Rectal smooth muscle tissue (tissue), 1 donor: ENCODE data around the gene CST11.

Experiments used
- H3K27ac ChIP-seq: one replicate; pipeline ENCODE4 v1.7.0; 2013; ENCODE audit warnings: low read depth, low read length, inconsistent platforms
- H3K27me3 ChIP-seq: one replicate; pipeline ENCODE4 v1.7.0; 2013; ENCODE audit warnings: low read length; ENCODE audit not compliant: control insufficient read depth, insufficient read depth
- H3K36me3 ChIP-seq: one replicate; pipeline ENCODE4 v1.7.0; 2013; ENCODE audit warnings: low read length; ENCODE audit not compliant: control insufficient read depth, insufficient read depth
- H3K4me1 ChIP-seq: one replicate; pipeline ENCODE4 v1.7.0; 2013; ENCODE audit warnings: low read length; ENCODE audit not compliant: control insufficient read depth, insufficient read depth
- H3K4me3 ChIP-seq: one replicate; pipeline ENCODE4 v1.7.0; 2013; ENCODE audit warnings: low read length
- H3K9ac ChIP-seq: one replicate; pipeline ENCODE4 v1.7.0; 2013; ENCODE audit warnings: low read length

CST11 gene

GRCh38 chr20:23414526-23415188, 38.0 kb downstream of the CST11 start:
- H3K36me3 ChIP-seq = no peaks in the 10 kb centered on the region
- H3K9ac ChIP-seq = no peak overlapping the region
- no peak overlapping the region for H3K4me3 ChIP-seq
- no peak overlapping the region for H3K27ac ChIP-seq
- peaks cover 3% of the 10 kb centered on the region for H3K4me1 ChIP-seq
- no peaks in the 10 kb centered on the region for H3K27me3 ChIP-seq

GRCh38 chr20:23413862-23414422, 38.7 kb downstream of the CST11 start:
- no peaks in the 10 kb centered on the region for H3K4me1 ChIP-seq
- H3K9ac ChIP-seq = no peak overlapping the region
- no peaks in the 10 kb centered on the region for H3K27me3 ChIP-seq
- H3K27ac ChIP-seq = no peak overlapping the region
- H3K36me3 ChIP-seq = no peaks in the 10 kb centered on the region
- H3K4me3 ChIP-seq = no peak overlapping the region

DNA sequence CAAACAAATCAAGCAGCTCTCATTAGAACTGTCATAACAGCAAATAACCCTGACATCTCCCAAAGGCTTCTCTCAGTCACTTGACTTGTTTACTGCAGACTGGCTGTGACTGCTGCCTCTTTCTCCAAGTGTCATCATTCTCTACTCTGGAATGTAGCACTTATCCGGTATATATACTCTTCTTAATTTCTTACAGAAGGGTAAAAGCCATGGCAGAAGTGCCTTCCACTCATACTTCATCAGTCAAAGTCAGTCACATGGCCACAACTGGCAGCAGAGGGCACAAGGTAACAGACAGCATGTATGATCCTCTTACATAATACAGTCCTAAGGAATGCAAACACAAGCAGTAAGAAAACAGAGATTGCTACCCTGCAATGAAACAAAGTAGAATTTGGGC, 40.6 kb downstream of the CST11 start:
- Histone ChIP-seq H3K27me3 (no peaks in the 10 kb centered on the region), H3K9ac (no peak overlapping the region), H3K4me1 (no peaks in the 10 kb centered on the region), H3K27ac (no peak overlapping the region), H3K36me3 (no peaks in the 10 kb centered on the region), H3K4me3 (no peak overlapping the region)

GRCh38 chr20:23410916-23411695, 41.6 kb downstream of the CST11 start:
- no peak overlapping the region for H3K27ac ChIP-seq
- no peak overlapping the region for H3K9ac ChIP-seq
- H3K36me3 ChIP-seq = no peaks in the 10 kb centered on the region
- no peaks in the 10 kb centered on the region for H3K4me1 ChIP-seq
- H3K4me3 ChIP-seq = no peak overlapping the region
- no peaks in the 10 kb centered on the region for H3K27me3 ChIP-seq

- Histone ChIP-seq H3K36me3 (no peaks in the 10 kb centered on the region), H3K27me3 (no peaks in the 10 kb centered on the region), H3K27ac (no peak overlapping the region), H3K9ac (no peak overlapping the region), H3K4me3 (no peak overlapping the region), H3K4me1 (no peaks in the 10 kb centered on the region)
Measured at GRCh38 chr20:23409800-23410199, 42.9 kb downstream of the CST11 start.

DNA sequence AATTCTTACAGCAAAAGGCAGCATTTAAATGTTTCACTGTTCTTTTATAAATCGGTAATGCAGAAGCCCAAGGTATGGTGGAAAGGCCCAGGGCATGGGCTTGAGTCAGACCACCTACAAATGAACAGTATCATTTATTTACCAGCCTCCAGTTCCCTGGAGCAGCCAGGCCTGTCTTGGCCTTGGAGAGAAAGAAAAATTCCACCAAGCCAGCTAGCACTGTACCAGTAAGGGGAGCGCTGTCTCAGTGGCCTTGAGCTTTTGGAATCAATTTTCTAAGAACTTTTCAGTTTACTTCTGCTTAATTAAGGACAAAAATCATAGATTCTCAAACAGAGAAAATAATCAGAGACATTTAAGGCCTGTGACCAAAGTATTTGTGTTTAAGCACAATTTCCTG, 43.7 kb downstream of the CST11 start:
- H3K27ac ChIP-seq = no peak overlapping the region
- peaks cover 2% of the 10 kb centered on the region for H3K4me1 ChIP-seq
- no peak overlapping the region for H3K9ac ChIP-seq
- no peaks in the 10 kb centered on the region for H3K27me3 ChIP-seq
- H3K4me3 ChIP-seq = no peak overlapping the region
- H3K36me3 ChIP-seq = no peaks in the 10 kb centered on the region

DNA sequence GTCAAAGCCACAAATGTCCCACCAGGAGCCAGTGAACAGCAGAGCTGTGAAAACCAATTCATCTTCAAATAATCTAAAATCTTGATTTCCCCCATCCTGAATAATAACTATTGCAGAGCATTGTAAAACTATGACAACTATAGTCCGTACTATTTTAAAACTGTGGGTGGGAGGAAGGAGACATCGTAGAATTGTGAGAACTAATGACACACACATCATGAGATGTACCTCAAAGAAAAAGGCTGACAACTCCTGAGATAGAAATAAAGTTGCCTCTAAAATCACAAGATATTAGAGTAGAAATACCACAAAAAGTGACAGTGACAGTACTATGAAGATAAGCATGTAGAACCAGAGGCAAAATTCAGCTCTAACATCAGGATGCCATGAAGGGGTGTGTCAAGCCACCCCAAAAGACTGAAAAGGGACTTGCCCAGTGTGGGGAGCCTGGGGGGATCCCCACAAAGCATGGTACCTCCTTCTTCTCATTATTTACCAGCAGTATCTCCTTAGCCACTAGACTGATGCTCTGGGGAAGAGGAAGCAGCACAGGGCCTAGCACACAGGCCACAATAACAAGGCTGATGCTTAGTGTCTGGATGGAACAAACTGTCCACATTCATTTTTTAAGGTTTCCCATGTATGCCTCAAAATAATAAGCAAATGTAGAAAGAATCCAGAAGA, 44.8 kb downstream of the CST11 start:
- H3K27ac ChIP-seq = no peak overlapping the region

GRCh38 chr20:23406880-23407279, 45.8 kb downstream of the CST11 start:
- Histone ChIP-seq H3K4me1 (peaks cover 2% of the 10 kb centered on the region), H3K9ac (no peak overlapping the region), H3K36me3 (no peaks in the 10 kb centered on the region), H3K4me3 (no peak overlapping the region), H3K27me3 (no peaks in the 10 kb centered on the region), H3K27ac (no peak overlapping the region)

More for the DNA sequence above, 44.8 kb downstream of the CST11 start:
- peaks cover 2% of the 10 kb centered on the region for H3K4me1 ChIP-seq
- H3K36me3 ChIP-seq = no peaks in the 10 kb centered on the region
- H3K27me3 ChIP-seq = no peaks in the 10 kb centered on the region
- H3K4me3 ChIP-seq = no peak overlapping the region
- no peak overlapping the region for H3K9ac ChIP-seq

GRCh38 chr20:23404196-23404595, 48.5 kb downstream of the CST11 start:
- H3K9ac ChIP-seq = no peak overlapping the region
- H3K36me3 ChIP-seq = peaks cover 4% of the 10 kb centered on the region
- H3K27ac ChIP-seq = no peak overlapping the region
- H3K4me3 ChIP-seq = no peak overlapping the region
- H3K27me3 ChIP-seq = no peaks in the 10 kb centered on the region
- peaks cover 2% of the 10 kb centered on the region for H3K4me1 ChIP-seq

DNA sequence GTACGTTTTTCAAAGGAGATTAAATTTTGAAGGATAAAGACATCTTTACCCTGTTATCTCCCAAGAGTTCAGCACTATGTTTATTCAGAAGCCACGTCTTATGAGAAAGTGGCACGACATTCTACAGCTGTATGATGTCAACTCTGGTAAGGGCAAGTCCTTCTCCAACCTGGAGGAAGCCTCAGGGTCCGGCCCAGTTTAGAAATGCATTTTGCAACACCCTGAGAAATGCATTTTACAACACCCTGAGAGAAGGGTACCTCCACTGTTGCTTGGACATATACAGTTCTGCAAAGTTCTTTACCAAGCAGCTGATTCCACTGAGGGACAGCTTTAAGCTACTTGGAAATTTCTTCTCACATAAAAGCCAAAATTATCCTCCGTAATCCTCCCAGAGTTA, 48.9 kb downstream of the CST11 start:
- no peak overlapping the region for H3K4me3 ChIP-seq
- H3K27ac ChIP-seq = no peak overlapping the region
- H3K27me3 ChIP-seq = no peaks in the 10 kb centered on the region
- H3K36me3 ChIP-seq = peaks cover 4% of the 10 kb centered on the region
- peaks cover 2% of the 10 kb centered on the region for H3K4me1 ChIP-seq
- no peak overlapping the region for H3K9ac ChIP-seq

GRCh38 chr20:23401051-23401450, 51.6 kb downstream of the CST11 start:
- Histone ChIP-seq H3K27ac (no peak overlapping the region), H3K36me3 (peaks cover 7% of the 10 kb centered on the region), H3K4me1 (peaks cover 2% of the 10 kb centered on the region), H3K4me3 (no peak overlapping the region), H3K27me3 (no peaks in the 10 kb centered on the region), H3K9ac (no peak overlapping the region)
